WTC11 (cell line): ENCODE results near the gene EPN2. TPM values are rescaled to one million over a fixed set of nuclear protein-coding genes. Genes with fewer than 3 reads are reported as not detected.

ENCODE experiments used
- ATAC-seq: fragments of 200-7000 bp; cut with Tn5 transposase; 2 replicates; pipeline ENCODE4 v1.10.0; 2021; ENCODE audit warnings: mild to moderate bottlenecking, moderate library complexity
- CTCF ChIA-PET: fragments of 300-600 bp; sonication (Branson Sonifier 250); formaldehyde crosslinking; loops from one replicate; lab custom pipeline; 2021; ENCODE audit warnings: antibody characterized with exemption; lab: Charles Lee
- POLR2A ChIA-PET: fragments of 350-600 bp; sonication (Branson Sonifier 250); formaldehyde crosslinking; loops from one replicate; lab custom pipeline; 2021; ENCODE audit warnings: antibody characterized with exemption; lab: Charles Lee
- DNase-seq: peaks from one replicate; pipeline ENCODE4 v3.0.0; 2021; ENCODE audit warnings: low spot score
- H3K27ac Mint-ChIP-seq: 2 replicates; pipeline ENCODE4 v1.8.0; 2021; ENCODE audit warnings: mixed read lengths
- H3K27me3 Mint-ChIP-seq: 2 replicates; pipeline ENCODE4 v1.8.0; 2021; ENCODE audit warnings: low read depth, mild to moderate bottlenecking, moderate library complexity, mixed read lengths
- H3K36me3 Mint-ChIP-seq: 2 replicates; pipeline ENCODE4 v1.8.0; 2021; ENCODE audit warnings: mixed read lengths
- H3K4me1 Mint-ChIP-seq: 2 replicates; pipeline ENCODE4 v1.8.0; 2022; ENCODE audit warnings: mixed read lengths
- H3K4me3 Mint-ChIP-seq: 2 replicates; pipeline ENCODE4 v1.8.0; 2021; ENCODE audit warnings: mild to moderate bottlenecking, moderate library complexity, mixed read lengths
- H3K9me3 Mint-ChIP-seq: 2 replicates; pipeline ENCODE4 v1.8.0; 2021; ENCODE audit warnings: mixed read lengths
- ARID4B ChIP-seq: sonication (generic); formaldehyde crosslinking; IDR thresholded peaks from 2 replicates; pipeline ENCODE4 v1.8.0; 2023; ENCODE audit warnings: missing genetic modification reagents, mild to moderate bottlenecking, borderline replicate concordance
- CREM ChIP-seq: sonication (generic); formaldehyde crosslinking; IDR thresholded peaks from 2 replicates; pipeline ENCODE4 v1.8.1; 2022; ENCODE audit warnings: mild to moderate bottlenecking, missing genetic modification reagents, moderate library complexity
- MYBL2 ChIP-seq: sonication (generic); formaldehyde crosslinking; IDR thresholded peaks from 2 replicates; pipeline ENCODE4 v1.8.1; 2023; ENCODE audit warnings: mild to moderate bottlenecking, moderate library complexity, missing genetic modification reagents
- PRDM15 ChIP-seq: sonication (generic); formaldehyde crosslinking; IDR thresholded peaks from 2 replicates; pipeline ENCODE4 v1.8.0; 2022; ENCODE audit warnings: missing genetic modification reagents
- PREB ChIP-seq: sonication (generic); formaldehyde crosslinking; IDR thresholded peaks from 2 replicates; pipeline ENCODE4 v1.8.1; 2022; ENCODE audit warnings: mild to moderate bottlenecking, missing genetic modification reagents, moderate library complexity, borderline replicate concordance
- SMAD4 ChIP-seq: sonication (generic); formaldehyde crosslinking; IDR thresholded peaks from 2 replicates; pipeline ENCODE4 v1.8.0; 2022; ENCODE audit warnings: mild to moderate bottlenecking, missing genetic modification reagents
- SP1 ChIP-seq: sonication (generic); formaldehyde crosslinking; conservative IDR thresholded peaks from 2 replicates; pipeline ENCODE4 v1.8.1; 2022; ENCODE audit warnings: missing genetic modification reagents
- TP53 ChIP-seq: sonication (generic); formaldehyde crosslinking; IDR thresholded peaks from 2 replicates; pipeline ENCODE4 v1.8.1; 2023; ENCODE audit warnings: mild to moderate bottlenecking, missing genetic modification reagents
- USF2 ChIP-seq: sonication (generic); formaldehyde crosslinking; IDR thresholded peaks from 2 replicates; pipeline ENCODE4 v1.8.1; 2023; ENCODE audit warnings: mild to moderate bottlenecking, missing genetic modification reagents, moderate library complexity
- ZNF281 ChIP-seq: sonication (generic); formaldehyde crosslinking; IDR thresholded peaks from 2 replicates; pipeline ENCODE4 v1.8.0; 2023; ENCODE audit warnings: mild to moderate bottlenecking, missing genetic modification reagents
- total RNA-seq: library from RNA; stranded (reverse); gene quantifications from 3 replicates; pipeline ENCODE4 v1.2.3, GENCODE V29; 2021

EPN2 gene
- total RNA-seq, 1 experiment from 2014 or later = 48.8 TPM

GRCh38 chr17:19354748-19355147 is 117.6 kb downstream of the EPN2 start (continued):
- no peak for TF ChIP-seq CREM (CRISPR knock-in tag)
- no peak for TF ChIP-seq SMAD4 (CRISPR knock-in tag)
- no peak for TF ChIP-seq ARID4B
- TF ChIP-seq PRDM15 (CRISPR knock-in tag) = no peak
- TF ChIP-seq SP1 (CRISPR knock-in tag) = no peak

- Mint-ChIP-seq H3K9me3 (no peaks in the 10 kb centered on the region), H3K27me3 (no peaks in the 10 kb centered on the region)
- no peak for DNase-seq
- TF ChIP-seq ARID4B (no peak), PREB (CRISPR knock-in tag) (no peak), MYBL2 (no peak), ZNF281 (CRISPR knock-in tag) (no peak), TP53 (no peak), USF2 (CRISPR knock-in tag) (no peak)
- TF ChIP-seq, all 79 proteins: peak for 0
- H3K4me3 Mint-ChIP-seq = no peak overlapping the region
- peaks cover 26% of the 10 kb centered on the region for H3K36me3 Mint-ChIP-seq
- CTCF ChIA-PET = interaction anchor here (0.5 to 0.9 kb wide), 3 partner anchors 99 to 397 kb away, joined by 3 read pairs; no protein-coding TSS in a partner anchor
- no peak for ATAC-seq
- H3K4me1 Mint-ChIP-seq = peaks cover 8% of the 10 kb centered on the region
- POLR2A ChIA-PET = no interaction called here
- no peak overlapping the region for H3K27ac Mint-ChIP-seq
These were observed 120.2 kb downstream of the EPN2 start for GRCh38 chr17:19357351-19357750.
